HepG2 (cell line): Measurements from ENCODE around the gene DNAI2. TPM values are rescaled to one million over a fixed set of nuclear protein-coding genes. Genes with fewer than 3 reads are reported as not detected.

Source experiments
- ATAC-seq: fragments of 200-7000 bp; cut with Tn5 transposase; 3 replicates; pipeline ENCODE4 v1.9.1; 2020; ENCODE audit warnings: mild to moderate bottlenecking, moderate library complexity
- BruUV-seq: library from RNA; stranded (reverse); fragments of 400-500 nt; replicated peaks from 2 replicates; lab custom pipeline; 2021; lab: Mats Ljungman, UMichigan
- CTCF ChIA-PET: fragments of 300-600 bp; formaldehyde crosslinking; extraction: SDS; loops from one replicate; lab custom pipeline; 2021; ENCODE audit warnings: low total read pairs, inconsistent platforms, low intra/inter-chr PET ratio; lab: Yijun Ruan, JAX
- POLR2A ChIA-PET: fragments of 350-600 bp; sonication (Branson Sonifier 250); formaldehyde crosslinking; loops from one replicate; lab custom pipeline; 2020; ENCODE audit warnings: antibody characterized with exemption, inconsistent platforms; lab: Yijun Ruan, JAX
- DNase-seq: peaks from one replicate; pipeline ENCODE4 v3.0.0-alpha.2; 2015; ENCODE audit warnings: low spot score
- FAIRE-seq: peaks from 3 replicates; lab custom pipeline; 2011; peaks lifted over from hg19 to GRCh38; lab: Jason Lieb, UNC
- H2AFZ ChIP-seq: one replicate; pipeline ENCODE4 v1.6.1; 2011; ENCODE audit warnings: low read length, inconsistent platforms
- H3K27ac ChIP-seq: fragments of 300-600 bp; 3 replicates; pipeline ENCODE4 v1.8.0; 2011; ENCODE audit warnings: mixed run types, mild to moderate bottlenecking, mixed read lengths, low read length, inconsistent platforms; ENCODE audit not compliant: insufficient read depth; ENCODE audit errors: extremely low read length
- H3K27me3 ChIP-seq, 2 experiments: fragments of 200-600 bp in 1 of 2; 2 replicates in 1 of 2; 3 replicates in 1 of 2; pipeline versions ENCODE4 v1.6.0 to v1.8.0; 2011; ENCODE audit warnings: low read length in 2 of 2, mild to moderate bottlenecking in 2 of 2, moderate library complexity in 2 of 2, inconsistent platforms in 1 of 2; ENCODE audit not compliant: insufficient read depth in 2 of 2, control insufficient read depth in 1 of 2
- H3K36me3 ChIP-seq, 2 experiments: fragments of 200-600 bp in 1 of 2; replicated peaks in 1 of 2; 2 replicates in 1 of 2; 3 replicates in 1 of 2; pipeline versions ENCODE4 v1.5.1 to v1.8.0; 2011; ENCODE audit warnings: low read length in 2 of 2, inconsistent platforms in 1 of 2; ENCODE audit not compliant: insufficient read depth in 2 of 2, control insufficient read depth in 1 of 2
- H3K4me1 ChIP-seq: 2 replicates; pipeline ENCODE4 v1.5.1; 2012; ENCODE audit warnings: low read length, inconsistent platforms; ENCODE audit not compliant: insufficient read depth
- H3K4me2 ChIP-seq: 2 replicates; pipeline ENCODE4 v1.6.0; 2011; ENCODE audit warnings: low read depth, low read length, inconsistent platforms
- H3K4me3 ChIP-seq, 3 experiments: fragments of 200-600 bp in 1 of 3; sonication (generic), shearing (Covaris generic) in 1 of 3; replicated peaks in 1 of 3; 2 replicates each; pipeline ENCODE4 v1.5.1; 2011 to 2016; ENCODE audit warnings: low read length in 3 of 3, inconsistent platforms in 2 of 3, low read depth in 2 of 3, mild to moderate bottlenecking in 2 of 3, control low read depth in 1 of 3, mixed read lengths in 1 of 3; ENCODE audit not compliant: insufficient read depth in 1 of 3
- H3K79me2 ChIP-seq: one replicate; pipeline ENCODE4 v1.6.1; 2011; ENCODE audit warnings: low read length, inconsistent platforms; ENCODE audit not compliant: insufficient read depth
- H3K9ac ChIP-seq: 2 replicates; pipeline ENCODE4 v1.6.0; 2011; ENCODE audit warnings: mild to moderate bottlenecking, low read depth, low read length, inconsistent platforms; ENCODE audit not compliant: insufficient read depth
- H3K9me3 ChIP-seq: 2 replicates; pipeline ENCODE4 v1.5.1; 2012; ENCODE audit warnings: mild to moderate bottlenecking, low read length
- H4K20me1 ChIP-seq: 2 replicates; pipeline ENCODE4 v1.6.0; 2011; ENCODE audit warnings: inconsistent platforms, mild to moderate bottlenecking, low read length, moderate library complexity; ENCODE audit not compliant: insufficient read depth
- CEBPB ChIP-seq: IDR thresholded peaks from 2 replicates; pipeline ENCODE4 v1.6.1; 2011; ENCODE audit warnings: low read depth, low read length, improper control_type of control experiment, borderline replicate concordance
- SMAD1 ChIP-seq: sonication (generic); formaldehyde crosslinking; IDR thresholded peaks from 2 replicates; pipeline ENCODE4 v1.4.0; 2020; ENCODE audit warnings: missing genetic modification reagents, low read depth, mild to moderate bottlenecking, borderline replicate concordance
- SP2 ChIP-seq: sonication (generic); formaldehyde crosslinking; IDR thresholded peaks from 2 replicates; pipeline ENCODE4 v1.5.1; 2020; ENCODE audit warnings: mild to moderate bottlenecking, missing genetic modification reagents
- SSRP1 ChIP-seq: IDR thresholded peaks from 2 replicates; pipeline ENCODE4 v1.6.1; 2016; ENCODE audit warnings: control low read depth
- ZNF570 ChIP-seq: sonication (generic); formaldehyde crosslinking; IDR thresholded peaks from 2 replicates; pipeline ENCODE4 v1.4.0; 2020; ENCODE audit warnings: mild to moderate bottlenecking, missing genetic modification reagents, borderline replicate concordance
- ZNF878 ChIP-seq: sonication (generic); formaldehyde crosslinking; IDR thresholded peaks from 2 replicates; pipeline ENCODE4 v1.8.1; 2023; ENCODE audit warnings: mild to moderate bottlenecking, missing genetic modification reagents, moderate library complexity
- WGBS: methylation state at CpG from one replicate; pipeline ENCODE4 v1.1.6; 2017; ENCODE audit warnings: low lambda C conversion rate; 5-methylcytosine and 5-hydroxymethylcytosine counted together
- in situ Hi-C: cut with HindIII; loops from 2 replicates; pipeline ENCODE4 v1.10.0; 2017; ENCODE audit warnings: low pct_unique_long_range_greater_than_20kb; ENCODE audit not compliant: extremely low pct_ligation_motif_present
- intact Hi-C: fragments of 100-400 bp; cut with micrococcal nuclease; formaldehyde crosslinking; loops from one replicate; pipeline ENCODE4 v1.10.0; 2022; ENCODE audit not compliant: unreplicated experiment
- polyA plus RNA-seq, 8 experiments: library from polyadenylated mRNA; depleted of rRNA in 3 of 8; stranded (reverse) in 7 of 8; unstranded in 1 of 8; fragments of >200 nt; fragmentation: Illumina TruSeq in 4 of 8; extraction: Trizol in 4 of 8; gene quantifications; 2 replicates each; pipeline versions ENCODE4 v1.2.1 to v1.2.3, GENCODE V29; 2011 to 2016; ENCODE audit warnings: low read depth in 4 of 8, missing spikeins in 1 of 8, mixed read lengths in 1 of 8; ENCODE audit not compliant: insufficient read depth in 1 of 8
- total RNA-seq, 5 experiments: library from RNA; depleted of rRNA; stranded (reverse); fragments of >200 nt; fragmentation: Illumina TruSeq; extraction: Trizol; gene quantifications; 2 replicates each; pipeline ENCODE4 v1.2.3, GENCODE V29; 2016; ENCODE audit warnings: low read depth in 1 of 5
- TF ChIP-seq, protein P1 (sequence below): IDR thresholded peaks from 2 replicates; pipeline ENCODE4 v1.6.1; 2016; ENCODE audit warnings: low read depth, missing genetic modification reagents, missing compliant biosample characterization

The DNAI2 gene
- total and polyA plus RNA-seq, 2 of the 13 experiments (the other 11 are each of a cell fraction or from before 2014, with no cell fraction given), result not detected

- H3K4me3 ChIP-seq, result no peak overlapping the region
- no peaks in the 10 kb centered on the region; a peak in 1 of 5 replicates for H3K36me3 ChIP-seq
- no peaks in the 10 kb centered on the region for H3K4me1 ChIP-seq
- ChIA-PET CTCF (no interaction called here), POLR2A (no interaction called here)
- BruUV-seq, result no TSS peak
- no peak for ATAC-seq
- no peak overlapping the region for H3K4me2 ChIP-seq
- intact Hi-C loops, result no loop called here
- no peak for FAIRE-seq
- TF ChIP-seq SMAD1 (CRISPR knock-in tag) (no peak), ZNF878 (no peak), SP2 (CRISPR knock-in tag) (no peak), SSRP1 (CRISPR knock-in tag) (no peak), ZNF570 (CRISPR knock-in tag) (no peak), CEBPB (no peak)
- TF ChIP-seq, protein P1, sequence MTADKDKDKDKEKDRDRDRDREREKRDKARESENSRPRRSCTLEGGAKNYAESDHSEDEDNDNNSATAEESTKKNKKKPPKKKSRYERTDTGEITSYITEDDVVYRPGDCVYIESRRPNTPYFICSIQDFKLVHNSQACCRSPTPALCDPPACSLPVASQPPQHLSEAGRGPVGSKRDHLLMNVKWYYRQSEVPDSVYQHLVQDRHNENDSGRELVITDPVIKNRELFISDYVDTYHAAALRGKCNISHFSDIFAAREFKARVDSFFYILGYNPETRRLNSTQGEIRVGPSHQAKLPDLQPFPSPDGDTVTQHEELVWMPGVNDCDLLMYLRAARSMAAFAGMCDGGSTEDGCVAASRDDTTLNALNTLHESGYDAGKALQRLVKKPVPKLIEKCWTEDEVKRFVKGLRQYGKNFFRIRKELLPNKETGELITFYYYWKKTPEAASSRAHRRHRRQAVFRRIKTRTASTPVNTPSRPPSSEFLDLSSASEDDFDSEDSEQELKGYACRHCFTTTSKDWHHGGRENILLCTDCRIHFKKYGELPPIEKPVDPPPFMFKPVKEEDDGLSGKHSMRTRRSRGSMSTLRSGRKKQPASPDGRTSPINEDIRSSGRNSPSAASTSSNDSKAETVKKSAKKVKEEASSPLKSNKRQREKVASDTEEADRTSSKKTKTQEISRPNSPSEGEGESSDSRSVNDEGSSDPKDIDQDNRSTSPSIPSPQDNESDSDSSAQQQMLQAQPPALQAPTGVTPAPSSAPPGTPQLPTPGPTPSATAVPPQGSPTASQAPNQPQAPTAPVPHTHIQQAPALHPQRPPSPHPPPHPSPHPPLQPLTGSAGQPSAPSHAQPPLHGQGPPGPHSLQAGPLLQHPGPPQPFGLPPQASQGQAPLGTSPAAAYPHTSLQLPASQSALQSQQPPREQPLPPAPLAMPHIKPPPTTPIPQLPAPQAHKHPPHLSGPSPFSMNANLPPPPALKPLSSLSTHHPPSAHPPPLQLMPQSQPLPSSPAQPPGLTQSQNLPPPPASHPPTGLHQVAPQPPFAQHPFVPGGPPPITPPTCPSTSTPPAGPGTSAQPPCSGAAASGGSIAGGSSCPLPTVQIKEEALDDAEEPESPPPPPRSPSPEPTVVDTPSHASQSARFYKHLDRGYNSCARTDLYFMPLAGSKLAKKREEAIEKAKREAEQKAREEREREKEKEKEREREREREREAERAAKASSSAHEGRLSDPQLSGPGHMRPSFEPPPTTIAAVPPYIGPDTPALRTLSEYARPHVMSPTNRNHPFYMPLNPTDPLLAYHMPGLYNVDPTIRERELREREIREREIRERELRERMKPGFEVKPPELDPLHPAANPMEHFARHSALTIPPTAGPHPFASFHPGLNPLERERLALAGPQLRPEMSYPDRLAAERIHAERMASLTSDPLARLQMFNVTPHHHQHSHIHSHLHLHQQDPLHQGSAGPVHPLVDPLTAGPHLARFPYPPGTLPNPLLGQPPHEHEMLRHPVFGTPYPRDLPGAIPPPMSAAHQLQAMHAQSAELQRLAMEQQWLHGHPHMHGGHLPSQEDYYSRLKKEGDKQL (CRISPR knock-in tag), result no peak
- peaks cover 3 to 13% of the 10 kb centered on the region in 2 experiments; a peak in 2 of 5 replicates for H3K27me3 ChIP-seq
- H3K27ac ChIP-seq, result no peak overlapping the region
- no peaks in the 10 kb centered on the region for H3K79me2 ChIP-seq
- 29% methylated on average over 5 of the region's 6 CpGs for WGBS
- DNase-seq, result no peak
- no peaks in the 10 kb centered on the region for H4K20me1 ChIP-seq
- no peaks in the 10 kb centered on the region for H3K9me3 ChIP-seq
- in situ Hi-C loops, result no loop called here
- no peak overlapping the region for H2AFZ ChIP-seq
- no peak overlapping the region for H3K9ac ChIP-seq
These were observed 13.5 kb upstream of the DNAI2 start for GRCh38 chr17:74260525-74260850.
